OCI-LY7 (cell line): ENCODE data around the gene ROR2. TPM values are rescaled to one million over a fixed set of nuclear protein-coding genes. Genes with fewer than 3 reads are reported as not detected.

Experiments used
- BruUV-seq: library from RNA; stranded (reverse); fragments of 400-500 nt; replicated peaks from 2 replicates; lab custom pipeline; 2021; lab: Mats Ljungman, UMichigan
- CTCF ChIA-PET: fragments of 300-600 bp; sonication (Branson Sonifier 250); formaldehyde crosslinking; loops from one replicate; lab custom pipeline; 2022; ENCODE audit warnings: antibody characterized with exemption; ENCODE audit not compliant: unreplicated experiment; lab: Charles Lee
- POLR2A ChIA-PET: fragments of 300-600 bp; sonication (Branson Sonifier 250); formaldehyde crosslinking; loops from one replicate; lab custom pipeline; 2022; ENCODE audit warnings: antibody characterized with exemption; lab: Charles Lee
- DNase-seq: peaks from one replicate; pipeline ENCODE4 v3.0.0-alpha.2; 2015; ENCODE audit warnings: low spot score
- H2AFZ ChIP-seq: fragments of 200-600 bp; sonication (generic), shearing (Covaris generic); 2 replicates; pipeline ENCODE4 v1.6.1; 2014; ENCODE audit warnings: mild to moderate bottlenecking, antibody characterized with exemption, low read length, moderate library complexity
- H3K27ac ChIP-seq: fragments of 200-600 bp; sonication (generic); 2 replicates; pipeline ENCODE4 v1.5.1; 2014; ENCODE audit warnings: mixed run types, low read depth, mild to moderate bottlenecking, moderate library complexity, low read length, inconsistent platforms; ENCODE audit not compliant: poor library complexity, severe bottlenecking
- H3K36me3 ChIP-seq: fragments of 200-600 bp; sonication (generic); 2 replicates; pipeline ENCODE4 v1.6.1; 2014; ENCODE audit warnings: mild to moderate bottlenecking, antibody characterized with exemption, low read length, moderate library complexity, mixed read lengths; ENCODE audit not compliant: insufficient read depth
- H3K4me1 ChIP-seq: fragments of 200-600 bp; sonication (generic); 2 replicates; pipeline ENCODE4 v1.5.1; 2014; ENCODE audit warnings: mild to moderate bottlenecking, low read length; ENCODE audit not compliant: insufficient read depth, poor library complexity, severe bottlenecking
- H3K4me2 ChIP-seq: fragments of 200-600 bp; sonication (generic); 2 replicates; pipeline ENCODE4 v1.6.1; 2014; ENCODE audit warnings: mild to moderate bottlenecking, low read length
- H3K4me3 ChIP-seq: fragments of 200-600 bp; sonication (generic); 2 replicates; pipeline ENCODE4 v1.5.1; 2014; ENCODE audit warnings: mild to moderate bottlenecking, low read depth, low read length; ENCODE audit not compliant: poor library complexity, severe bottlenecking
- H3K79me2 ChIP-seq: fragments of 200-600 bp; sonication (generic); 2 replicates; pipeline ENCODE4 v1.6.1; 2016; ENCODE audit warnings: low read depth, mild to moderate bottlenecking, low read length, moderate library complexity, mixed read lengths; ENCODE audit not compliant: insufficient read depth
- H3K9me2 ChIP-seq: fragments of 200-600 bp; sonication (generic); 2 replicates; pipeline ENCODE4 v1.6.1; 2016; ENCODE audit warnings: mild to moderate bottlenecking, low read length, mixed read lengths; ENCODE audit not compliant: insufficient read depth
- H3K9me3 ChIP-seq: fragments of 200-600 bp; sonication (generic); 2 replicates; pipeline ENCODE4 v1.6.1; 2014; ENCODE audit warnings: mild to moderate bottlenecking, mixed run types, low read length, mixed read lengths
- H4K20me1 ChIP-seq: fragments of 200-600 bp; sonication (generic); 2 replicates; pipeline ENCODE4 v1.6.1; 2014; ENCODE audit warnings: mild to moderate bottlenecking, antibody characterized with exemption, low read length, moderate library complexity, mixed read lengths; ENCODE audit not compliant: insufficient read depth
- CTCF ChIP-seq: fragments of 200-600 bp; sonication (generic); conservative IDR thresholded peaks from 2 replicates; pipeline ENCODE4 v1.5.1; 2014; ENCODE audit warnings: mild to moderate bottlenecking, antibody characterized with exemption, low read length, moderate library complexity, mixed read lengths
- EZH2phosphoT487 ChIP-seq: fragments of 200-600 bp; sonication (generic); IDR thresholded peaks from 2 replicates; pipeline ENCODE4 v1.6.1; 2018; ENCODE audit warnings: low read depth, borderline replicate concordance, mild to moderate bottlenecking, mixed run types, antibody characterized with exemption, low read length, moderate library complexity, mixed read lengths
- intact Hi-C: fragments of 100-400 bp; cut with micrococcal nuclease; formaldehyde crosslinking; loops from one replicate; pipeline ENCODE4 v1.10.0; 2022; ENCODE audit not compliant: unreplicated experiment
- total RNA-seq, 2 experiments: library from RNA; depleted of rRNA in 1 of 2; stranded (reverse); fragments of >200 nt in 1 of 2; shearing (Covaris generic) in 1 of 2; gene quantifications; 2 replicates each; pipeline ENCODE4 v1.2.3, GENCODE V29; 2014 to 2022

The ROR2 gene
- total RNA-seq, 2 experiments from 2014 or later: 0.10 to 0.19 TPM

GRCh38 chr9:91558395-91558794, 391.6 kb downstream of the ROR2 start:
- no peak overlapping the region for H2AFZ ChIP-seq
- no peaks in the 10 kb centered on the region for H3K36me3 ChIP-seq
- no peak for DNase-seq
- no peaks in the 10 kb centered on the region for H3K4me1 ChIP-seq
- no peaks in the 10 kb centered on the region for H3K79me2 ChIP-seq
- H3K4me3 ChIP-seq: no peak overlapping the region
- no peak for TF ChIP-seq EZH2phosphoT487
- TF ChIP-seq CTCF: no peak
- H3K9me3 ChIP-seq: no peaks in the 10 kb centered on the region
- H3K27ac ChIP-seq: no peak overlapping the region
- intact Hi-C loops: no loop called here
- no TSS peak for BruUV-seq
- POLR2A ChIA-PET: no interaction called here
- H4K20me1 ChIP-seq: no peaks in the 10 kb centered on the region
- H3K4me2 ChIP-seq: no peak overlapping the region
- CTCF ChIA-PET: no interaction called here
- H3K9me2 ChIP-seq: no peaks in the 10 kb centered on the region

- no peaks in the 10 kb centered on the region for H3K9me3 ChIP-seq
- no TSS peak for BruUV-seq
Measured at GRCh38 chr9:91557327-91557726, 392.7 kb downstream of the ROR2 start.

More at GRCh38 chr9:91557327-91557726, 392.7 kb downstream of the ROR2 start:
- no peak for TF ChIP-seq EZH2phosphoT487
- no peak for TF ChIP-seq CTCF
- no peak for DNase-seq
- Histone ChIP-seq H3K27ac (no peak overlapping the region), H3K4me2 (no peak overlapping the region), H3K79me2 (no peaks in the 10 kb centered on the region), H3K4me1 (no peaks in the 10 kb centered on the region), H3K9me2 (no peaks in the 10 kb centered on the region), H2AFZ (no peak overlapping the region), H3K4me3 (no peak overlapping the region), H3K36me3 (no peaks in the 10 kb centered on the region), H4K20me1 (no peaks in the 10 kb centered on the region)
- intact Hi-C loops: no loop called here
- CTCF ChIA-PET: no interaction called here
- POLR2A ChIA-PET: no interaction called here
